Measurements from ENCODE around the gene EMILIN3. TPM values are rescaled to one million over a fixed set of nuclear protein-coding genes. Genes with fewer than 3 reads are reported as not detected.
A peak's percentile ranks its signal among the peaks of the same experiment; 100 is the strongest.

Gene EMILIN3
- total and polyA plus RNA-seq, 3 experiments from 2014 or later: not detected

GRCh38 chr20:41394931-41395666, 28.5 kb upstream of the EMILIN3 start:
- no peaks in the 10 kb centered on the region for H3K4me1 ChIP-seq (ENCODE audit: insufficient read depth, low read length)
- Mint-ChIP-seq H3K36me3 (no peaks in the 10 kb centered on the region), H3K4me1 (no peaks in the 10 kb centered on the region), H3K27ac (peak overlapping the region in 1 of 8 donors; percentile 33), H3K9me3 (no peaks in the 10 kb centered on the region), H3K27me3 (peaks cover 0 to 4% of the 10 kb centered on the region in 2 donors), H3K4me3 (no peak overlapping the region)
- no peaks in the 10 kb centered on the region for H3K36me3 ChIP-seq (ENCODE audit: insufficient read depth, low read length)
- DNase-seq: no peak
- POLR2A ChIA-PET: no interaction called here
- no peak overlapping the region for H3K27ac ChIP-seq (ENCODE audit: low read depth, low read length)
- H3K4me3 ChIP-seq (ENCODE audit: low read length): no peak overlapping the region
- CTCF ChIA-PET: no interaction called here
- no peaks in the 10 kb centered on the region for H3K27me3 ChIP-seq (ENCODE audit: insufficient read depth, low read length, poor library complexity, severe bottlenecking)
- no peaks in the 10 kb centered on the region for H3K9me3 ChIP-seq (ENCODE audit: low read length)

GRCh38 chr20:41394081-41394480, 27.5 kb upstream of the EMILIN3 start:
- Histone ChIP-seq H3K9me3 (ENCODE audit: low read length) (no peaks in the 10 kb centered on the region), H3K4me3 (ENCODE audit: low read length) (no peak overlapping the region), H3K27me3 (ENCODE audit: insufficient read depth, low read length, poor library complexity, severe bottlenecking) (no peaks in the 10 kb centered on the region), H3K27ac (ENCODE audit: low read depth, low read length) (no peak overlapping the region), H3K36me3 (ENCODE audit: insufficient read depth, low read length) (no peaks in the 10 kb centered on the region), H3K4me1 (ENCODE audit: insufficient read depth, low read length) (no peaks in the 10 kb centered on the region)
- POLR2A ChIA-PET: no interaction called here
- no peaks in the 10 kb centered on the region for H3K4me1 Mint-ChIP-seq
- no peaks in the 10 kb centered on the region for H3K36me3 Mint-ChIP-seq
- peaks cover 0 to 4% of the 10 kb centered on the region in 2 donors for H3K27me3 Mint-ChIP-seq
- H3K4me3 Mint-ChIP-seq: no peak overlapping the region
- no peak for DNase-seq
- no peaks in the 10 kb centered on the region for H3K9me3 Mint-ChIP-seq
- CTCF ChIA-PET: no interaction called here
- no peak overlapping the region for H3K27ac Mint-ChIP-seq

GRCh38 chr20:41393705-41394066, 27.1 kb upstream of the EMILIN3 start:
- H3K27ac ChIP-seq (ENCODE audit: low read depth, low read length): no peak overlapping the region
- no peak overlapping the region for H3K4me3 Mint-ChIP-seq
- H3K27me3 ChIP-seq (ENCODE audit: insufficient read depth, low read length, poor library complexity, severe bottlenecking): no peaks in the 10 kb centered on the region
- H3K4me1 ChIP-seq (ENCODE audit: insufficient read depth, low read length): no peaks in the 10 kb centered on the region
- no peak for DNase-seq
- ChIA-PET POLR2A (no interaction called here), CTCF (no interaction called here)
- H3K9me3 ChIP-seq (ENCODE audit: low read length): no peaks in the 10 kb centered on the region
- H3K36me3 ChIP-seq (ENCODE audit: insufficient read depth, low read length): no peaks in the 10 kb centered on the region
- no peaks in the 10 kb centered on the region for H3K4me1 Mint-ChIP-seq
- no peak overlapping the region for H3K27ac Mint-ChIP-seq
- H3K9me3 Mint-ChIP-seq: no peaks in the 10 kb centered on the region
- no peaks in the 10 kb centered on the region for H3K36me3 Mint-ChIP-seq
- H3K27me3 Mint-ChIP-seq: peaks cover 0 to 4% of the 10 kb centered on the region in 2 donors
- no peak overlapping the region for H3K4me3 ChIP-seq (ENCODE audit: low read length)

- DNase-seq: no peak
- Mint-ChIP-seq H3K36me3 (no peaks in the 10 kb centered on the region), H3K27ac (peak overlapping the region in 1 of 8 donors; percentile 36), H3K27me3 (peaks cover 3 to 4% of the 10 kb centered on the region in 2 donors), H3K4me1 (no peaks in the 10 kb centered on the region), H3K9me3 (no peaks in the 10 kb centered on the region), H3K4me3 (no peak overlapping the region)
- Histone ChIP-seq H3K4me3 (ENCODE audit: low read length) (no peak overlapping the region), H3K4me1 (ENCODE audit: insufficient read depth, low read length) (no peaks in the 10 kb centered on the region), H3K9me3 (ENCODE audit: low read length) (no peaks in the 10 kb centered on the region), H3K27ac (ENCODE audit: low read depth, low read length) (no peak overlapping the region), H3K27me3 (ENCODE audit: insufficient read depth, low read length, poor library complexity, severe bottlenecking) (no peaks in the 10 kb centered on the region), H3K36me3 (ENCODE audit: insufficient read depth, low read length) (no peaks in the 10 kb centered on the region)
- POLR2A ChIA-PET: no interaction called here
- CTCF ChIA-PET: no interaction called here
Measured at GRCh38 chr20:41392871-41393704, 26.5 kb upstream of the EMILIN3 start.

GRCh38 chr20:41392295-41392694, 25.7 kb upstream of the EMILIN3 start:
- POLR2A ChIA-PET: no interaction called here
- Histone ChIP-seq H3K9me3 (ENCODE audit: low read length) (no peaks in the 10 kb centered on the region), H3K36me3 (ENCODE audit: insufficient read depth, low read length) (no peaks in the 10 kb centered on the region), H3K4me3 (ENCODE audit: low read length) (no peak overlapping the region), H3K4me1 (ENCODE audit: insufficient read depth, low read length) (no peaks in the 10 kb centered on the region), H3K27me3 (ENCODE audit: insufficient read depth, low read length, poor library complexity, severe bottlenecking) (no peaks in the 10 kb centered on the region), H3K27ac (ENCODE audit: low read depth, low read length) (no peak overlapping the region)
- Mint-ChIP-seq H3K4me3 (no peak overlapping the region), H3K36me3 (no peaks in the 10 kb centered on the region), H3K4me1 (no peaks in the 10 kb centered on the region), H3K9me3 (no peaks in the 10 kb centered on the region), H3K27ac (peak overlapping the region in 1 of 8 donors; percentile 80), H3K27me3 (peaks cover 3 to 4% of the 10 kb centered on the region in 2 donors)
- CTCF ChIA-PET: no interaction called here
- DNase-seq: no peak

GRCh38 chr20:41391587-41392001, 25.0 kb upstream of the EMILIN3 start:
- Histone ChIP-seq H3K9me3 (ENCODE audit: low read length) (no peaks in the 10 kb centered on the region), H3K4me3 (ENCODE audit: low read length) (no peak overlapping the region), H3K27ac (ENCODE audit: low read depth, low read length) (no peak overlapping the region), H3K4me1 (ENCODE audit: insufficient read depth, low read length) (no peaks in the 10 kb centered on the region), H3K36me3 (ENCODE audit: insufficient read depth, low read length) (no peaks in the 10 kb centered on the region), H3K27me3 (ENCODE audit: insufficient read depth, low read length, poor library complexity, severe bottlenecking) (no peaks in the 10 kb centered on the region)
- Mint-ChIP-seq H3K36me3 (no peaks in the 10 kb centered on the region), H3K4me1 (no peaks in the 10 kb centered on the region), H3K27ac (no peak overlapping the region), H3K9me3 (no peaks in the 10 kb centered on the region), H3K4me3 (no peak overlapping the region), H3K27me3 (peaks cover 3 to 4% of the 10 kb centered on the region in 2 donors)
- CTCF ChIA-PET: no interaction called here
- DNase-seq: no peak
- POLR2A ChIA-PET: no interaction called here

- POLR2A ChIA-PET: no interaction called here
- H3K4me1 ChIP-seq (ENCODE audit: insufficient read depth, low read length): no peaks in the 10 kb centered on the region
Measured at GRCh38 chr20:41390889-41391288, 24.3 kb upstream of the EMILIN3 start.

GRCh38 chr20:41387444-41387851, 20.8 kb upstream of the EMILIN3 start:
- Histone ChIP-seq H3K27ac (ENCODE audit: low read depth, low read length) (no peak overlapping the region), H3K9me3 (ENCODE audit: low read length) (no peaks in the 10 kb centered on the region), H3K27me3 (ENCODE audit: insufficient read depth, low read length, poor library complexity, severe bottlenecking) (no peaks in the 10 kb centered on the region), H3K4me1 (ENCODE audit: insufficient read depth, low read length) (no peaks in the 10 kb centered on the region), H3K36me3 (ENCODE audit: insufficient read depth, low read length) (no peaks in the 10 kb centered on the region), H3K4me3 (ENCODE audit: low read length) (no peak overlapping the region)
- Mint-ChIP-seq H3K9me3 (no peaks in the 10 kb centered on the region), H3K4me1 (no peaks in the 10 kb centered on the region), H3K4me3 (no peak overlapping the region), H3K36me3 (peaks cover 0 to 2% (median 0%) of the 10 kb centered on the region in 3 donors), H3K27me3 (peaks cover 7 to 26% of the 10 kb centered on the region in 2 donors), H3K27ac (no peak overlapping the region)
- POLR2A ChIA-PET: interaction anchor here (0.6 kb wide), 1 partner anchor 249 kb away, joined by 4 read pairs; no protein-coding TSS in a partner anchor
- no peak for DNase-seq
- CTCF ChIA-PET: no interaction called here

More at GRCh38 chr20:41390889-41391288, 24.3 kb upstream of the EMILIN3 start:
- Mint-ChIP-seq H3K27ac (no peak overlapping the region), H3K4me1 (no peaks in the 10 kb centered on the region), H3K9me3 (no peaks in the 10 kb centered on the region), H3K36me3 (no peaks in the 10 kb centered on the region), H3K4me3 (no peak overlapping the region), H3K27me3 (peaks cover 5 to 6% of the 10 kb centered on the region in 2 donors)
- H3K4me3 ChIP-seq (ENCODE audit: low read length): no peak overlapping the region
- no peak for DNase-seq
- no peak overlapping the region for H3K27ac ChIP-seq (ENCODE audit: low read depth, low read length)
- H3K9me3 ChIP-seq (ENCODE audit: low read length): no peaks in the 10 kb centered on the region
- no peaks in the 10 kb centered on the region for H3K27me3 ChIP-seq (ENCODE audit: insufficient read depth, low read length, poor library complexity, severe bottlenecking)
- CTCF ChIA-PET: no interaction called here
- no peaks in the 10 kb centered on the region for H3K36me3 ChIP-seq (ENCODE audit: insufficient read depth, low read length)

Data from CD8-positive, alpha-beta memory T cell (primary cell).